Upper lobe of left lung (tissue), 6 donors: ENCODE results near the gene CSTF2T. TPM values are rescaled to one million over a fixed set of nuclear protein-coding genes. Genes with fewer than 3 reads are reported as not detected.

Experiments
- ATAC-seq, 2 donors: fragments of 200-7000 bp; cut with Tn5 transposase; one replicate each; pipeline ENCODE4 v1.9.1; 2022; ENCODE audit warnings: mild to moderate bottlenecking in 2 of 2, moderate library complexity in 2 of 2; ENCODE audit not compliant: low FRiP score in 2 of 2
- DNase-seq, 2 donors: peaks; one replicate each; pipeline ENCODE4 v3.0.0-alpha.2; 2019 to 2020
- H3K27ac ChIP-seq, 4 donors: fragments of 200-600 bp; sonication (generic); one replicate each; pipeline ENCODE4 v1.5.1; 2016 to 2019
- H3K27me3 ChIP-seq, 4 donors: fragments of 200-600 bp; sonication (generic); one replicate each; pipeline ENCODE4 v1.5.1; 2017 to 2019
- H3K36me3 ChIP-seq, 4 donors: fragments of 200-600 bp; sonication (generic); one replicate each; pipeline ENCODE4 v1.5.1; 2016 to 2019
- H3K4me1 ChIP-seq, 4 donors: fragments of 200-600 bp; sonication (generic); one replicate each; pipeline ENCODE4 v1.5.1; 2018 to 2019
- H3K4me3 ChIP-seq, 4 donors: fragments of 200-600 bp; sonication (generic); one replicate each; pipeline ENCODE4 v1.5.1; 2017 to 2019; ENCODE audit warnings: mild to moderate bottlenecking in 2 of 4, moderate library complexity in 1 of 4
- H3K9me3 ChIP-seq, 4 donors: fragments of 200-600 bp; sonication (generic); one replicate each; pipeline ENCODE4 v1.5.1; 2018 to 2019
- CTCF ChIP-seq, 6 experiments: fragments of 450-650 bp in 4 of 6; fragments of 200-600 bp in 2 of 6; sonication (generic) in 2 of 6; IDR thresholded peaks; one replicate each; pipeline ENCODE4 v1.5.1; 2016 to 2019; ENCODE audit warnings: antibody characterized with exemption in 6 of 6
- EP300 ChIP-seq, 4 donors: sonication (generic); formaldehyde crosslinking; IDR thresholded peaks; one replicate each; pipeline ENCODE4 v1.5.1; 2017; ENCODE audit warnings: antibody characterized with exemption in 4 of 4, control low read depth in 2 of 4
- POLR2A ChIP-seq, 4 donors: fragments of 450-650 bp; IDR thresholded peaks; one replicate each; pipeline ENCODE4 v1.5.1; 2016 to 2017; ENCODE audit warnings: antibody characterized with exemption in 4 of 4, mild to moderate bottlenecking in 2 of 4
- POLR2AphosphoS5 ChIP-seq, 2 donors: sonication (generic); formaldehyde crosslinking; IDR thresholded peaks; one replicate each; pipeline ENCODE4 v1.5.1; 2017; ENCODE audit warnings: antibody characterized with exemption in 2 of 2
- WGBS, 2 donors: methylation state at CpG; one replicate each; pipeline ENCODE4 v1.1.5; 2017 to 2018; 5-methylcytosine and 5-hydroxymethylcytosine counted together
- total RNA-seq, 6 donors: library from RNA; depleted of rRNA in 4 of 6; stranded (reverse); fragments of >200 nt in 4 of 6; gene quantifications; one replicate each; pipeline versions ENCODE4 v1.1.0 to v1.2.1, GENCODE V29; 2016 to 2021
- donor health status: DM: no; HTN: no; CAD: no; lungs with moderate emphysema.
- donor health status: DM: no; HTN: yes; CAD: no; lungs with severe emphysema.

The CSTF2T gene
- total RNA-seq, 6 donors from 2014 or later: 9.7 to 19.0 (median 14.7) TPM

GRCh38 chr10:51743146-51743545 is 43.8 kb upstream of the CSTF2T start:
- ATAC-seq (no peak), DNase-seq (no peak)
- H3K36me3 ChIP-seq: no peaks in the 10 kb centered on the region
- no peak overlapping the region for H3K4me3 ChIP-seq
- WGBS, 2 donors: 73 to 83% methylated on average over 6 of the region's 6 CpGs
- no peaks in the 10 kb centered on the region for H3K4me1 ChIP-seq
- H3K9me3 ChIP-seq: no peaks in the 10 kb centered on the region
- no peak overlapping the region for H3K27ac ChIP-seq
- TF ChIP-seq POLR2A (IDR thresholded peaks at IDR 0.05) (no peak), POLR2AphosphoS5 (IDR thresholded peaks at IDR 0.05) (no peak), EP300 (IDR thresholded peaks at IDR 0.05) (no peak), CTCF (IDR thresholded peaks at IDR 0.05) (no peak)
- no peaks in the 10 kb centered on the region for H3K27me3 ChIP-seq

GRCh38 chr10:51733057-51733456 is 33.7 kb upstream of the CSTF2T start:
- Histone ChIP-seq H3K4me1 (no peaks in the 10 kb centered on the region), H3K9me3 (no peaks in the 10 kb centered on the region), H3K36me3 (no peaks in the 10 kb centered on the region), H3K27ac (no peak overlapping the region), H3K4me3 (no peak overlapping the region), H3K27me3 (no peaks in the 10 kb centered on the region)
- TF ChIP-seq CTCF (IDR thresholded peaks at IDR 0.05) (no peak), EP300 (IDR thresholded peaks at IDR 0.05) (no peak), POLR2AphosphoS5 (IDR thresholded peaks at IDR 0.05) (no peak), POLR2A (IDR thresholded peaks at IDR 0.05) (no peak)
- ATAC-seq (no peak), DNase-seq (no peak)
- WGBS, 2 donors: 66 to 73% methylated on average over 1 of the region's 1 CpG

- no peak for DNase-seq
- WGBS, 2 donors: 78 to 79% methylated on average over 7 of the region's 7 CpGs
- H3K27me3 ChIP-seq: no peaks in the 10 kb centered on the region
- no peak overlapping the region for H3K27ac ChIP-seq
- H3K36me3 ChIP-seq: no peaks in the 10 kb centered on the region
- TF ChIP-seq POLR2A (IDR thresholded peaks at IDR 0.05): no peak
- no peak for TF ChIP-seq POLR2AphosphoS5 (IDR thresholded peaks at IDR 0.05)
- no peak for TF ChIP-seq EP300 (IDR thresholded peaks at IDR 0.05)
- TF ChIP-seq CTCF (IDR thresholded peaks at IDR 0.05): no peak
- no peak for ATAC-seq
- H3K4me3 ChIP-seq: no peak overlapping the region
- H3K4me1 ChIP-seq: no peaks in the 10 kb centered on the region
- no peaks in the 10 kb centered on the region for H3K9me3 ChIP-seq
Observed at GRCh38 chr10:51729822-51730555, 30.6 kb upstream of the CSTF2T start.

GRCh38 chr10:51724038-51724437 is 24.6 kb upstream of the CSTF2T start:
- Histone ChIP-seq H3K27me3 (no peaks in the 10 kb centered on the region), H3K4me1 (no peaks in the 10 kb centered on the region), H3K4me3 (no peak overlapping the region), H3K27ac (no peak overlapping the region), H3K9me3 (no peaks in the 10 kb centered on the region), H3K36me3 (no peaks in the 10 kb centered on the region)
- no peak for ATAC-seq
- no peak for DNase-seq
- TF ChIP-seq CTCF (IDR thresholded peaks at IDR 0.05): no peak
- no peak for TF ChIP-seq POLR2AphosphoS5 (IDR thresholded peaks at IDR 0.05)
- TF ChIP-seq POLR2A (IDR thresholded peaks at IDR 0.05): no peak
- no peak for TF ChIP-seq EP300 (IDR thresholded peaks at IDR 0.05)
- WGBS, 2 donors: 82 to 88% methylated on average over 1 of the region's 1 CpG

GRCh38 chr10:51718804-51719291 is 19.5 kb upstream of the CSTF2T start:
- Histone ChIP-seq H3K4me1 (no peaks in the 10 kb centered on the region), H3K9me3 (no peaks in the 10 kb centered on the region), H3K36me3 (no peaks in the 10 kb centered on the region), H3K4me3 (no peak overlapping the region), H3K27me3 (no peaks in the 10 kb centered on the region), H3K27ac (no peak overlapping the region)
- DNase-seq: no peak
- TF ChIP-seq CTCF (IDR thresholded peaks at IDR 0.05) (no peak), POLR2A (IDR thresholded peaks at IDR 0.05) (no peak), EP300 (IDR thresholded peaks at IDR 0.05) (no peak), POLR2AphosphoS5 (IDR thresholded peaks at IDR 0.05) (no peak)
- ATAC-seq: no peak
